Adipocyte (in vitro differentiated cells): ENCODE results near the gene AFDN.

Experiments used
- DNase-seq: peaks from one replicate; pipeline ENCODE4 v3.0.0-alpha.2; 2015; ENCODE audit warnings: low read depth
- H3K27me3 ChIP-seq: replicated peaks from 2 replicates; pipeline ENCODE4 v1.7.0; 2013; ENCODE audit warnings: mild to moderate bottlenecking, low read length, moderate library complexity; ENCODE audit not compliant: control insufficient read depth, insufficient read depth
- H3K36me3 ChIP-seq: 2 replicates; pipeline ENCODE4 v1.7.0; 2013; ENCODE audit warnings: low read length, mild to moderate bottlenecking, moderate library complexity; ENCODE audit not compliant: control insufficient read depth, insufficient read depth, severe bottlenecking
- H3K4me1 ChIP-seq: 2 replicates; pipeline ENCODE4 v1.7.0; 2013; ENCODE audit warnings: mild to moderate bottlenecking, low read length, moderate library complexity; ENCODE audit not compliant: control insufficient read depth, insufficient read depth
- H3K4me3 ChIP-seq: 2 replicates; pipeline ENCODE4 v1.7.0; 2013; ENCODE audit warnings: mild to moderate bottlenecking, low read length, moderate library complexity
- H3K9ac ChIP-seq: 2 replicates; pipeline ENCODE4 v1.7.0; 2013; ENCODE audit warnings: mild to moderate bottlenecking, low read length, moderate library complexity
- H3K9me3 ChIP-seq: 2 replicates; pipeline ENCODE4 v1.7.0; 2013; ENCODE audit warnings: mild to moderate bottlenecking, low read length, moderate library complexity; ENCODE audit not compliant: control insufficient read depth

AFDN gene

DNA sequence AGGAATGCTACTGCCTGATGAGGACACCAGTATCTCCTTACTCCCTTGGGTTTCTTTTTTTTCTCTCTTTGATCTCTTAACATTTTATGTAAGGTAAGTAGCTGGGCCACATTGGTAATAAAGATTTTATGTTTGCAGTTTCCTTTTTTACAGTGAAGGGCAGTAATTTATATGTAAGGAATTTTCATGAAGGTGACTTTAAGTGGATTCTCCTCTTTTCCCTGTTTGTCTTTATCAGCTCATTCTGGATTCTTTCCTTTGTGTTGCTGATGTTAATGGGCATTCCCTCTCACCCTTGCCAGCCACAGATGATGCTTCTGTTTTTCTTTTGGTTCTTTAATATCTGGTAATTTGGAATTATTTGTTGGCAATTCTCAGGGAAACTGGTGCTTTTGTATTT is 34.7 kb downstream of the AFDN start:
- H3K27me3 ChIP-seq = no peaks in the 10 kb centered on the region
- H3K9ac ChIP-seq = no peak overlapping the region
- H3K36me3 ChIP-seq = no peaks in the 10 kb centered on the region
- no peak for DNase-seq
- H3K9me3 ChIP-seq = no peaks in the 10 kb centered on the region
- H3K4me3 ChIP-seq = no peak overlapping the region
- peaks cover 33% of the 10 kb centered on the region for H3K4me1 ChIP-seq

DNA sequence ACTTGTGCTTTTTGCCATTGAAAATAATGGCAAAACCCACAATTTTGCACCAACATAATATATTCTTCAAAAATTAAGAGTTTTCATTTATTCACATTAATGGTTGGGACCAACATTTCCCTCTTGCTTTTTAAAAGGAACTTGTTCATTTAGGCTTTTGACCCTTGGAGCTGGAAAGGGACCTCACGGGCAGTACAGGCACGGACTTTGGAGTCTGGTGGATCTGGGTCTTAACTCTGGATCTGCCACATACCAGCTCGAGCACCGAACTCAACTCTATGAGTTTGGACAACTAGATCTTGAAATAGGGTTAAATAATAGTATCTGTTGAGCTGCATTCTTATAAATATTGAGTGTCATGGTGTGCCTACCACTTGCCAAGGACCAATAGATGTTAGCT is 37.2 kb downstream of the AFDN start:
- Histone ChIP-seq H3K9ac (no peak overlapping the region), H3K27me3 (no peaks in the 10 kb centered on the region), H3K4me1 (peaks cover 12% of the 10 kb centered on the region), H3K36me3 (no peaks in the 10 kb centered on the region), H3K9me3 (no peaks in the 10 kb centered on the region), H3K4me3 (no peak overlapping the region)
- DNase-seq = no peak

DNA sequence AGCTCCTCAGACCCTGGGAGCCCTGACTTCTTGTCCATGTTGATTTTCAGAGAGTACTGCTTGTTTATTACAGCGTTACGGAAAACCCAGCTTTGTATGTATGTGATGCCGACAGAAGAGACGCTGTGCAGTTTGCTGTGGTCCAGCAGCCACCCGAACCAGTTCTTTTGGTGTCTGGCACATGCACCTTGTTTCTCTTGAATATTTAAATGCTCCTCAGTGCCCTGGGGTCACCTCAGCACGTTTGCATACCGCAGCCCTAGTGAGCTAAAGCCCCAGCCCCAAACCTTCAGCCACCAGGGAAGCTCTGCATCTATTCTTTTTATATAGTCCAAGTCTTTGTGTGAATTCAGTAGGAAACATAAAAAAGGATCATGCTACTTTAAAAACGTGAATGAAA is 39.9 kb downstream of the AFDN start:
- H3K36me3 ChIP-seq = no peaks in the 10 kb centered on the region
- DNase-seq = no peak

DNA sequence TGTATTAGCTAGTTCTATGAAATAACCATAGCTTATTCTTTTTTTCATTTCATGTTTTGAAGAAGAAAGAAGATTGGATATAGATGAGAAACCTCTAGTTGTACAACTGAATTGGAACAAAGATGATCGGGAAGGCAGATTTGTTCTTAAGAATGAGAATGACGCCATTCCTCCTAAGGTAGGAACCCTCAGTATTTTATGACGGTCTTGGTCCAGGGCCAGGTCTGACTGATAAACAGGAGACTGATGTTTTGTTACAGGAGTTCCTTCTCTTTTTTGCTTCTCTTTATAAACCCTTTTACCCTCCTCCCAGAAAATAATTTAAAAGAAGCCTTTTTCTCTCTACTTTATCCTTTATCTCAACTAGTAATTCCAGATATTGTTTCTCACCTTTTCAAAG is 43.6 kb downstream of the AFDN start:
- Histone ChIP-seq H3K27me3 (no peaks in the 10 kb centered on the region), H3K9me3 (no peaks in the 10 kb centered on the region), H3K36me3 (no peaks in the 10 kb centered on the region), H3K9ac (no peak overlapping the region), H3K4me3 (no peak overlapping the region), H3K4me1 (no peaks in the 10 kb centered on the region)
- DNase-seq = no peak

More for the DNA sequence above, 39.9 kb downstream of the AFDN start:
- Histone ChIP-seq H3K4me1 (no peaks in the 10 kb centered on the region), H3K27me3 (no peaks in the 10 kb centered on the region), H3K4me3 (no peak overlapping the region), H3K9me3 (no peaks in the 10 kb centered on the region), H3K9ac (no peak overlapping the region)

DNA sequence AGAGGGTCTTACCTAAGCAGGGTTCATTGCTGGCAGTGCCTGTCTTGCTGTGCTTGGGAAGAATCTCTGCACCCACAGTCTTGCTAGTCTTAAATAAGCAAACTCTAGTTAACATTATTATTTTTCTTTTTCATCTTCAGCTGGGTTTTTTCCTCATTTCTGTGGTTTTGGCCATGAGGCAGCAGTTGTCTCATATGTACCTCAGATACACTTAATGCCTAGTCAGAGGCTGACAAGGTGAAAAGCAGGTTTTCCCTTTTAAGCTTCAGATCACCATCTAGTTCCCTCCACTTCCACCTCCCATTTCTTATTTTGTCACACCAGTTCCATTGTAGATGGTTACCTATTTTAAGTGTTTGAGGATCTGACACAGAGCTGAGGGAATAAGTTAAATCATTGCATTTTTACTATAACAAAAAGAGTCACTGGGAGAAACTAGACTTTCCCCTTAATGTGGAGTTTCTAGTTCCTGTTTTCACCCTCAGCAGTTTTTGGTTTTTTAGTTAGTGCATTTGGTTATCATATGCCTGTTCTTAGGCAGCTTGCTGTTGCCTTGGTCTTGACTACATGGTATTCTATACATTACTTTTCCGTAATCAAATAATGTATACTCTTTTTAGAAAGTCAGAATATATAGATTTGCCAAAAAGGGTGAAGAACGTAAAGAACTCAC is 46.0 kb downstream of the AFDN start:
- Histone ChIP-seq H3K27me3 (no peaks in the 10 kb centered on the region), H3K9ac (no peak overlapping the region), H3K4me3 (no peak overlapping the region), H3K4me1 (no peaks in the 10 kb centered on the region), H3K36me3 (peaks cover 5% of the 10 kb centered on the region), H3K9me3 (no peaks in the 10 kb centered on the region)
- no peak for DNase-seq

DNA sequence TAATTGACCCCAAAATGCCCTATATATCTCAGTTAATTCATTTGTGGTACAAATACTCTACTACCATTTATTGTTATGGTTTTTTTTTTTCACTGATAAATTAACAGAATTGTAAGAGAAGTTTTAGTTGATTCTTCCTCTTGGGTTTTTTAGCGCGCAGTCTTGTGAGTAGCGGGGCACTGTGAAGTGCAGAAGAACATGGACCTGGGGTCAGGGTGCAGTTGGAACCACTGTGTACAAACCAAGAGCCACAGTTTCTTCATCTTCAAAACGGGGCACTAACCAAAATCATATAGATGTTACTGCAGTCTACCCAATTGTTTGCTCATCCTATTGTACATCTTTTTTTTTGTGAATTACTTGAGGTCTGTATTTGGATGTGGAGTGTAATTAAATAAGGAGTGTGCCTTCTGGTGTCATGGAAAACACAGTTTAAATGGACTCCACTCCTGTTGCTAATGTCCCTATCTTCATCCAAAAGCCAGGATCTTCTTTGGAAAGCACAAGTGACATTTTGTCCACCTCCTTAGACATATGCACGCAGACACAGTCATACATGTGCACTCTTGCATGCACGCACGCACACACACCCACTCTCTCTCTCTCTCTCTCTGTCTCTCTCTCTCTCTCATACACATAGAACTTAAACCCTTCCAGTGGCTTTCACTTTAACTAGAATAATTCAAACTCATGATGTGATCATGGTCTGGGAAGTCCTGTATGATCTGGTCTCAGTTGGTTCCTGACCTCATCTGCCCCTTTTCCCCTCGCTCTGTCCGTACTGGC is 51.5 kb downstream of the AFDN start:
- Histone ChIP-seq H3K4me3 (no peak overlapping the region), H3K9ac (no peak overlapping the region), H3K9me3 (no peaks in the 10 kb centered on the region), H3K4me1 (no peaks in the 10 kb centered on the region), H3K36me3 (peaks cover 24% of the 10 kb centered on the region), H3K27me3 (no peaks in the 10 kb centered on the region)
- no peak for DNase-seq

DNA sequence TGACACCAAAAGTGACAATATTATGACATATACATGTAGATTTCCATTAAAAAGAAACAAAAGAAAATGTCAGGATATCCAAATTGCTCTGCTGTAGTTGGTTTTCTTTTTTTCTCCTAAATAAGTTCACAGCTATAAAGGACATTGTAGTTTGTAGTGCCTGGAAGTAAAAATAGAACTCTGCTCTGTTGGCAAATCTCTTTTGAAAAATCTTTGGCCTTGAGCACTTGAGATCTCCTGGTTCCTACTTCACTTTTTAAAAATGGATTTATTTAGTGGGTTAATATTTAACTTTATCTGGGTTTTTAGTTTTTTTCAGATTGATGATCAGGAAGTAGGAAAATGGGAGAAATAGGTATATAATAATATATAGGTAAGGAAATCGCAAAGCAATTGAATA is 52.9 kb downstream of the AFDN start:
- H3K9me3 ChIP-seq = no peaks in the 10 kb centered on the region
- H3K4me3 ChIP-seq = no peak overlapping the region
- H3K9ac ChIP-seq = no peak overlapping the region
- peaks cover 24% of the 10 kb centered on the region for H3K36me3 ChIP-seq
- no peak for DNase-seq
- no peaks in the 10 kb centered on the region for H3K4me1 ChIP-seq
- H3K27me3 ChIP-seq = no peaks in the 10 kb centered on the region

DNA sequence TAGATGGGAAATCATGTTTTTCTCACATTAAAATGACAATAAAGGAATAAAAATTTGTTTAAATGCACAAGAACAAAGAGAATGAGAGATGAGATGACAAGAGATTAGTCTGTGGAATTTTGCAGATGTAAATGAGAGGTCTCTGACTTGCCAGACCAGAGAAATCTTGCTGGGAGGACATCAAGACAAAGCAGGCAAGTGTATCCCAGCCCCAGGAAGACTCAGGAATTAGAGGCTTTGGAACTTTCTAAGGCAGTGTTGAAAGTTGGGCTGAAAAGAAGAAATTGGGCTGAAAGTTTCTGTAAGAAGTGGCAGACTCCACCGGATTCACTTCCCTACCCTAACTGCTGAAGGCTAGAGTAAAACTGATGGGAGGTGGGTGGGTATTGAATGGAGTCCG is 54.6 kb downstream of the AFDN start:
- Histone ChIP-seq H3K9me3 (no peaks in the 10 kb centered on the region), H3K4me1 (no peaks in the 10 kb centered on the region), H3K9ac (no peak overlapping the region), H3K36me3 (peaks cover 19% of the 10 kb centered on the region), H3K4me3 (no peak overlapping the region), H3K27me3 (no peaks in the 10 kb centered on the region)
- DNase-seq = no peak

DNA sequence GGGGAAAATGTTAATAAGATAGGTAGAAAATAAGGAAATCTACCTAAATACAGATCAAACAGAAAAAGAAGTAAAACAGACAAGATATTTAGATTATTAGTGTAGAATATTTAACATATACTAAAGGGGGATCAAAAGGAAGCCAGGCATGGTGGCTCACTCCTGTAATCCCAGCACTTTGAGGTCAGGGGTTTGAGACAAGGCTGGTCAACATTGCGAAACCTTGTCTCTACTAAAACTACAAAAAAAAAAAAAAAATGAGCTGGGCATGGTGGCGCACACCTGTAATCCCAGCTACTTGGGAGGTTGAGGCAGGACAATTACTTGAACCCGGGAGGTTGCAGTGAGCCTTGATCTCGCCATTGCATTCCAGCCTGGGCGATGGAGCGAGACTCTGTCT is 55.5 kb downstream of the AFDN start:
- no peak overlapping the region for H3K4me3 ChIP-seq
- H3K9ac ChIP-seq = no peak overlapping the region
- H3K9me3 ChIP-seq = no peaks in the 10 kb centered on the region
- H3K27me3 ChIP-seq = no peaks in the 10 kb centered on the region
- H3K4me1 ChIP-seq = no peaks in the 10 kb centered on the region
- peaks cover 19% of the 10 kb centered on the region for H3K36me3 ChIP-seq
- no peak for DNase-seq

DNA sequence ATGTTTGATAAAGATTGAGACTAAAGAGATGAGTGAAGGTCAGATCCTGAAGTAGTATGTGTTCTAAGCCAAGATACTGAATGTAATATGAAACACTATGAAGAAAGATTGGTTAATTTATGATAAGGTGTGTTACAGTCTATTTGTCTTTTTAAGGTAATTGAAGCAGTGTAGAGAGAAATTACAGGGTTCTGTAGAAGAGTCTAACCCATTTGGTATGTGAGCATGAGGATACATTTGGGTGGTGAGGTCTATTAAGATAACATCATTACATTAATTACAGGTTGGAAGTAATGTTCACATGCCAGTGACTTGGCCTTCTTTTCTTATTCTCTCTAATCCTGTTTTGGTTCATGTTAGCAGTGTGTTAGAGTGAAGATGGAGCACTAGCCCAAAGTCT is 61.4 kb downstream of the AFDN start:
- no peak overlapping the region for H3K4me3 ChIP-seq
- no peak for DNase-seq
- no peak overlapping the region for H3K9ac ChIP-seq
- H3K27me3 ChIP-seq = no peaks in the 10 kb centered on the region
- no peaks in the 10 kb centered on the region for H3K9me3 ChIP-seq
- peaks cover 4% of the 10 kb centered on the region for H3K36me3 ChIP-seq
- no peaks in the 10 kb centered on the region for H3K4me1 ChIP-seq

DNA sequence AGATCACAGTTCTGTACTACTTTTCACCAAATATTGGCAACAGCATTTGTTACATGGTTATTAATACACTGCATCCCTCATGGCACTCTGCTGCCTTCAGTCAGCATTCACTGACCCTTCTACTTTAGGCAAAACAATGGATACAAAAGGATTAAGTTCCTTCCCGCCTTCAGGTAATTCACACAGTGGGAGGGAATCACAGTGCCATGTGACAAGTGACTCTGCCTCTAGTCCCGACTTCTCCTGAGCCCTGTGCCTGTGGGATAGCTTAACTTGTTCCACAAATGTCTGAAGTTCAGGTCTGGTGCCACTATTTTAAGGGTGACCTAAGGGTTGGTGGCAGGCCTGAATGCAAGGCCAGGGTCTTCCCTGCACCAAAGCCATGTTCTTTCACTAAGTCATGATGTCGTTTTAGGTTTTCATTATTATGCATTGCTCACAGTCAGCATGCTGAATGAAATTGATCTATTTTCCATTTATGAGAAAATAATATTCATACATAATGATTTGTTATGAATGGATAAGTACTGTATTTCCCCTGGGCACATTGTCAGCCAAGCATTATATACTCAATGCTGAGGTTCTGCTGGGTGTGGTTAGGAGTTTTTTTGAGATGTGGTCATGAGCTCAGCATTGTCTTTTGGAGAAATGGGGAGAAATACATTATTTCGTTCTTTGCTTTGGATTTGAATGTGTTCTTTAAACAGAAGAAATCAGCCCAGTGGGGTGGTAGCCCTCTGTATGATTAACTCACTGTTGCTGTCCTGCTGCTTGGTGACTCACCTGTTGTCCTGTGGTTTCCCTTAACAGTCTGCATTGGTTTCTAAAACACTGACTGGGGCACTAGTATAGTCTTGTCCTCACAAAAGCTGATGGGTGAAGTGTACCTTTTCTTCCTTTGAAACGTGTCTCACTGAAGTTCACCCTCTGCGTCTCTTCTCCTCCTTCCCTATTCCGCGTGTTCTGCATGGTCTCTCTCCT is 66.4 kb downstream of the AFDN start:
- Histone ChIP-seq H3K27me3 (no peaks in the 10 kb centered on the region), H3K9me3 (no peaks in the 10 kb centered on the region), H3K9ac (no peak overlapping the region), H3K36me3 (peaks cover 4% of the 10 kb centered on the region), H3K4me1 (peaks cover 5% of the 10 kb centered on the region), H3K4me3 (no peak overlapping the region)
- no peak for DNase-seq
